Gastroesophageal sphincter (tissue), 4 donors: ENCODE results near the gene COX8C. TPM values are rescaled to one million over a fixed set of nuclear protein-coding genes. Genes with fewer than 3 reads are reported as not detected.

Source experiments
- ATAC-seq: fragments of 150-250 bp; one replicate; pipeline ENCODE4 v1.9.1; 2016; ENCODE audit warnings: mild to moderate bottlenecking, moderate library complexity
- H3K27ac ChIP-seq, 4 donors: fragments of 200-600 bp; sonication (generic) in 3 of 4; 1 replicate in 3 of 4; 2 replicates in 1 of 4; pipeline ENCODE4 v1.5.1; 2016 to 2019
- H3K27me3 ChIP-seq: fragments of 200-600 bp; sonication (generic); one replicate; pipeline ENCODE4 v1.5.1; 2019
- H3K36me3 ChIP-seq, 2 donors: fragments of 200-600 bp; sonication (generic); one replicate each; pipeline ENCODE4 v1.5.1; 2019; ENCODE audit warnings: control low read depth in 1 of 2
- H3K4me1 ChIP-seq, 3 donors: fragments of 200-600 bp; sonication (generic); 1 replicate in 2 of 3; 2 replicates in 1 of 3; pipeline ENCODE4 v1.5.1; 2016 to 2019; ENCODE audit warnings: control low read depth in 2 of 3
- H3K4me3 ChIP-seq, 2 donors: fragments of 200-600 bp; sonication (generic); one replicate each; pipeline ENCODE4 v1.5.1; 2019; ENCODE audit warnings: mild to moderate bottlenecking in 1 of 2, moderate library complexity in 1 of 2
- H3K9me3 ChIP-seq, 3 donors: fragments of 200-600 bp; sonication (generic); one replicate each; pipeline ENCODE4 v1.5.1; 2017 to 2019; ENCODE audit warnings: control low read depth in 2 of 3
- EP300 ChIP-seq: sonication (generic); formaldehyde crosslinking; IDR thresholded peaks from one replicate; pipeline ENCODE4 v1.6.1; 2017; ENCODE audit warnings: antibody characterized with exemption, mild to moderate bottlenecking
- POLR2A ChIP-seq, 2 donors: fragments of 450-650 bp; IDR thresholded peaks; one replicate each; pipeline ENCODE4 v1.6.1; 2017; ENCODE audit warnings: antibody characterized with exemption in 2 of 2, mild to moderate bottlenecking in 2 of 2, moderate library complexity in 1 of 2
- POLR2AphosphoS5 ChIP-seq: sonication (generic); formaldehyde crosslinking; IDR thresholded peaks from one replicate; pipeline ENCODE4 v1.6.1; 2017; ENCODE audit warnings: antibody characterized with exemption
- WGBS, 2 donors: methylation state at CpG; one replicate each; pipeline ENCODE4 v1.1.5; 2018; ENCODE audit warnings: low coverage in 1 of 2; 5-methylcytosine and 5-hydroxymethylcytosine counted together
- total RNA-seq, 4 donors: library from RNA; depleted of rRNA; stranded (reverse); fragments of >200 nt; gene quantifications; one replicate each; pipeline ENCODE4 v1.1.0, GENCODE V29; 2016
- TF ChIP-seq, protein P1 (sequence below), 4 experiments: fragments of 200-600 bp in 2 of 4; fragments of 450-650 bp in 2 of 4; sonication (generic) in 1 of 4; IDR thresholded peaks; one replicate each; pipeline ENCODE4 v1.5.1; 2017 to 2019; ENCODE audit warnings: antibody characterized with exemption in 4 of 4, mild to moderate bottlenecking in 2 of 4, moderate library complexity in 2 of 4

COX8C gene
- total RNA-seq, 4 donors from 2014 or later, result not detected

DNA sequence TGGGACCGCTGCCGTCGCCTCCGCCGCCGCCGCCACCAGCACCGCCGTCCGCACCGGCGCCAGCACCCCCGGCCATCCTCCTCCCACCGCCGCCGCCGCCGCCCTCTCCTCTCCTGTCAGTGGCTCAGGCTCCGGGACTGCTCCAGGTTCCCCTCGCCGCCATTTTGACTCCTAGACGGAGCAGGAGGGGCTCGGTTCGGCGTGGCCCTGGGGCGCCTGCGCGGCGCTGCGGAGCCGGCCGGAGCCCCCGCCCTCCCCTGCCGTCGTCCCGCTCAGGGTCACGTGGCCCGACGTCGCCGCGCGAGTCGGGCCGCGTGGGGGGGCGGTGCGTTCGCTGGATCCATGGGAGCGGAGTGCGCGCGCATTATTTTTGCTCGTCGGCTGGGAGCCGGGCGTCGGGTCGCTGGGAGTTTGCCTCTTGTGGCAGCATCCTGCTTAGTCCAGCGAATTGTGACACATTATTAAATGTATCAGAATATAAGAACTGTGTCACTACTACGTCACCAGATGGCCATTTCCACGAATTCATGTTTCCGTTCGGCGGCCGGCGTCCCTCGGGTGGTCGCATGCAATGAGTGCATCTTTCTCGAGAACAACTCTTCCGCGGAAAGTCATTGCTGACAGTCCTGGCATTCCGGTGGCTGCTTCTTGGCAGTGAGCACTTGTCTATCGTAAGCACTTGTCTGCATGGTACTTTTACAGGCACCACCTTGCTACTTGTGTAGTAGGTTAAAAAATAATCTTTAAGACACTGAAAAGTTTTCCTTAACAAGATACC, 13.9 kb upstream of the COX8C start, which contains the start of gene BTBD7:
BTBD7 (minus strand) TSS at position 184 of the 778 bp plus-strand sequence. CDS start 36,985 bp downstream, outside the sequence.
- Histone ChIP-seq H3K27me3 (no peaks in the 10 kb centered on the region), H3K4me3 (peak within 1 kb of the TSS; percentile 51 to 96), H3K27ac (peak within 1 kb of the TSS; percentile 76 to 99 (median 98)), H3K36me3 (no peaks in the 10 kb centered on the region), H3K9me3 (no peaks in the 10 kb centered on the region), H3K4me1 (peaks cover 0 to 45% (median 19%) of the 10 kb centered on the region in 3 donors)
- 0% methylated on average over 3 to 13 of the region's 74 CpGs for WGBS, 2 donors
- TF ChIP-seq POLR2AphosphoS5 (peak; percentile 59), POLR2A (IDR thresholded peaks at IDR 0.05) (peak in 1 of 2 donors; percentile 47), EP300 (no peak)
- TF ChIP-seq, protein P1, sequence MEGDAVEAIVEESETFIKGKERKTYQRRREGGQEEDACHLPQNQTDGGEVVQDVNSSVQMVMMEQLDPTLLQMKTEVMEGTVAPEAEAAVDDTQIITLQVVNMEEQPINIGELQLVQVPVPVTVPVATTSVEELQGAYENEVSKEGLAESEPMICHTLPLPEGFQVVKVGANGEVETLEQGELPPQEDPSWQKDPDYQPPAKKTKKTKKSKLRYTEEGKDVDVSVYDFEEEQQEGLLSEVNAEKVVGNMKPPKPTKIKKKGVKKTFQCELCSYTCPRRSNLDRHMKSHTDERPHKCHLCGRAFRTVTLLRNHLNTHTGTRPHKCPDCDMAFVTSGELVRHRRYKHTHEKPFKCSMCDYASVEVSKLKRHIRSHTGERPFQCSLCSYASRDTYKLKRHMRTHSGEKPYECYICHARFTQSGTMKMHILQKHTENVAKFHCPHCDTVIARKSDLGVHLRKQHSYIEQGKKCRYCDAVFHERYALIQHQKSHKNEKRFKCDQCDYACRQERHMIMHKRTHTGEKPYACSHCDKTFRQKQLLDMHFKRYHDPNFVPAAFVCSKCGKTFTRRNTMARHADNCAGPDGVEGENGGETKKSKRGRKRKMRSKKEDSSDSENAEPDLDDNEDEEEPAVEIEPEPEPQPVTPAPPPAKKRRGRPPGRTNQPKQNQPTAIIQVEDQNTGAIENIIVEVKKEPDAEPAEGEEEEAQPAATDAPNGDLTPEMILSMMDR (IDR thresholded peaks at IDR 0.05), result peak in 3 of 4 experiments; percentile 24 to 57 (median 41)
- ATAC-seq, result peak; percentile 97

DNA sequence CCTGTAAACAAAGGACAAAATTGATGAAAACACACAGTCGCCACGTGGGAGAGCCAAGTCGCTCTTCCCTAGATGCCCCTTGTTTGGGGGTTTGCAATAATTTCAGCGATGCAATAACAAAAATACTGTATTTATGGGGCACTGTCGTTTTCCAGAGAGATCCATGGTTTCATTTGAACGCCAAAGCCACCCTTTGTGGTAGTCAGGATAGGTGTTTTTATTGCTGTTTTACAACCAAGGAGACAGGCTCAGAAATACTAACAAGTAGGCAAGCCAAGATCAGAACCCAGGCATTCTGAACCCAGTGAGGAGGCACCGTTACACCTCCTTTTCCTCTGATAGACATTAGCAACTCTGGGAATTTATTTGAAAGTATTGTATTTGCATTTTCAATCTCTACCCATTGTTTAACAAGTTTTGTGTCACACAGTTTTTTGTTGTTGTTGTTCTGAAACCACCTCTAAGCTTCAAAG, 13.3 kb upstream of the COX8C start:
- WGBS, 2 donors, result 0 to 2% methylated on average over 7 of the region's 7 CpGs
- TF ChIP-seq POLR2A (IDR thresholded peaks at IDR 0.05), result no peak
- ATAC-seq, result no peak

GRCh38 chr14:93337143-93337753, 9.7 kb upstream of the COX8C start:
- WGBS, 2 donors, result 89 to 90% methylated on average over 2 to 4 of the region's 4 CpGs

More for the DNA sequence above, 13.3 kb upstream of the COX8C start:
- Histone ChIP-seq H3K4me3 (peak overlapping the region; percentile 51 to 96), H3K36me3 (no peaks in the 10 kb centered on the region), H3K4me1 (peaks cover 0 to 45% (median 19%) of the 10 kb centered on the region in 3 donors), H3K9me3 (no peaks in the 10 kb centered on the region), H3K27me3 (no peaks in the 10 kb centered on the region), H3K27ac (peak overlapping the region; percentile 76 to 99 (median 98))

GRCh38 chr14:93337884-93338283, 9.1 kb upstream of the COX8C start:
- WGBS, 2 donors, result 90% methylated on average over 2 of the region's 7 CpGs; no CpG with 5 or more reads in 1 of the 2 donors
- ATAC-seq, result no peak
- Histone ChIP-seq H3K36me3 (no peaks in the 10 kb centered on the region), H3K9me3 (no peaks in the 10 kb centered on the region), H3K27ac (no peak overlapping the region), H3K4me1 (peaks cover 0 to 12% (median 5%) of the 10 kb centered on the region in 3 donors), H3K27me3 (no peaks in the 10 kb centered on the region), H3K4me3 (no peak overlapping the region)
- TF ChIP-seq, protein P1 (IDR thresholded peaks at IDR 0.05), result no peak
- TF ChIP-seq POLR2AphosphoS5, result no peak
- no peak for TF ChIP-seq POLR2A (IDR thresholded peaks at IDR 0.05)
- TF ChIP-seq EP300, result no peak

More at GRCh38 chr14:93337143-93337753, 9.7 kb upstream of the COX8C start:
- no peak for TF ChIP-seq POLR2A (IDR thresholded peaks at IDR 0.05)
- TF ChIP-seq EP300, result no peak
- no peak for TF ChIP-seq POLR2AphosphoS5
- TF ChIP-seq, protein P1 (IDR thresholded peaks at IDR 0.05), result no peak
- H3K4me1 ChIP-seq, result peaks cover 0 to 12% (median 5%) of the 10 kb centered on the region in 3 donors
- no peak overlapping the region for H3K4me3 ChIP-seq
- no peak for ATAC-seq
- no peak overlapping the region for H3K27ac ChIP-seq
- no peaks in the 10 kb centered on the region for H3K27me3 ChIP-seq
- H3K36me3 ChIP-seq, result no peaks in the 10 kb centered on the region
- no peaks in the 10 kb centered on the region for H3K9me3 ChIP-seq

DNA sequence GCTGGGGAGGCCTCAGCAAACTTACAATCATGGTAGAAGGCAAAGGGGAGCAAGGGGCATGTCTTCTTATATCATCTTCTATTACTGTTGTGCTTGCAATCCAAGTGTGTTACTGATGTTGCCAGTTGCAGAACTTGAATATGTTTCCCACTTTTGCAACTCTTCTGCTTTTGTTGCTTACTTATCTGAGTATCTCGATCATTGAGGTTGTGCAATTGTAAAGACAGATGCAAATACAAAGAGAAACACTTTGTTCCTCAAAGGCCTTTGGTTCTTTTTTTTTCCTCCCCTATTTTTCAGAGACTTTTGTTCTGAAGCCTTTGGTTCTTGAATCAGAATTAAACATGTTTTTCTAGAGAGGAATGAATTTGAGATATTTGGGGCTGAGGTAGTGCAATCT, 3.7 kb upstream of the COX8C start:
- Histone ChIP-seq H3K27ac (no peak overlapping the region), H3K4me3 (no peak overlapping the region), H3K27me3 (no peaks in the 10 kb centered on the region), H3K9me3 (peaks cover 0 to 4% (median 0%) of the 10 kb centered on the region in 3 donors), H3K4me1 (no peaks in the 10 kb centered on the region), H3K36me3 (no peaks in the 10 kb centered on the region)
- WGBS, 2 donors, result 79 to 83% methylated on average over 1 of the region's 1 CpG
- ATAC-seq, result no peak
- TF ChIP-seq POLR2AphosphoS5 (no peak), POLR2A (IDR thresholded peaks at IDR 0.05) (no peak), EP300 (no peak)
- TF ChIP-seq, protein P1 (IDR thresholded peaks at IDR 0.05), result no peak
